Upper lobe of left lung (tissue), 4 donors: ENCODE measurements around the gene PFKP.

Source experiments
- EP300 ChIP-seq, 4 donors: sonication (generic); formaldehyde crosslinking; IDR thresholded peaks; one replicate each; pipeline ENCODE4 v1.5.1; 2017; ENCODE audit warnings: antibody characterized with exemption in 4 of 4, control low read depth in 2 of 4
- POLR2A ChIP-seq, 4 donors: fragments of 450-650 bp; IDR thresholded peaks; one replicate each; pipeline ENCODE4 v1.5.1; 2016 to 2017; ENCODE audit warnings: antibody characterized with exemption in 4 of 4, mild to moderate bottlenecking in 2 of 4
- POLR2AphosphoS5 ChIP-seq, 2 donors: sonication (generic); formaldehyde crosslinking; IDR thresholded peaks; one replicate each; pipeline ENCODE4 v1.5.1; 2017; ENCODE audit warnings: antibody characterized with exemption in 2 of 2
- TF ChIP-seq, protein P1 (sequence below), 6 experiments: fragments of 450-650 bp in 4 of 6; fragments of 200-600 bp in 2 of 6; sonication (generic) in 2 of 6; IDR thresholded peaks; one replicate each; pipeline ENCODE4 v1.5.1; 2016 to 2019; ENCODE audit warnings: antibody characterized with exemption in 6 of 6

DNA sequence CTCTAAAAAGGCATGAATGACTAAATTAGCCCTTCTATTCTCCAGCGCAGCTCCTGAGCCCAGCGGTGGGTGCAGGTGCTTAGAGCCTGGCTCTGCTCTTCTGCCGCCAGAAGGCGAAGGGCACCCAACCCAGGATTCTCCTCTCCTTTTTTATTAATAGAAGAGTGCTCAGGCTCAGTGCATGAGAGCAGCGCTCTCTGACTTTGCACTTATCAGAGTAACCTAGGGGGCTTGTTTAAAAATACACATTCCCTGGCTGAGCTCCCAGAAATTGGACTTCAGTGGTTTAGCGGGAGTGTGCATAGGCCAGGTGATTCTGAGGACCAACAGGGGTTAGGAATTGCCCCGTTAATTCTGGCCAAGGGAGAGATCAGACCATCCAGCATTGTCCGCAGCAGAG lies 1.7 kb upstream of the PFKP start:
- TF ChIP-seq, protein P1, sequence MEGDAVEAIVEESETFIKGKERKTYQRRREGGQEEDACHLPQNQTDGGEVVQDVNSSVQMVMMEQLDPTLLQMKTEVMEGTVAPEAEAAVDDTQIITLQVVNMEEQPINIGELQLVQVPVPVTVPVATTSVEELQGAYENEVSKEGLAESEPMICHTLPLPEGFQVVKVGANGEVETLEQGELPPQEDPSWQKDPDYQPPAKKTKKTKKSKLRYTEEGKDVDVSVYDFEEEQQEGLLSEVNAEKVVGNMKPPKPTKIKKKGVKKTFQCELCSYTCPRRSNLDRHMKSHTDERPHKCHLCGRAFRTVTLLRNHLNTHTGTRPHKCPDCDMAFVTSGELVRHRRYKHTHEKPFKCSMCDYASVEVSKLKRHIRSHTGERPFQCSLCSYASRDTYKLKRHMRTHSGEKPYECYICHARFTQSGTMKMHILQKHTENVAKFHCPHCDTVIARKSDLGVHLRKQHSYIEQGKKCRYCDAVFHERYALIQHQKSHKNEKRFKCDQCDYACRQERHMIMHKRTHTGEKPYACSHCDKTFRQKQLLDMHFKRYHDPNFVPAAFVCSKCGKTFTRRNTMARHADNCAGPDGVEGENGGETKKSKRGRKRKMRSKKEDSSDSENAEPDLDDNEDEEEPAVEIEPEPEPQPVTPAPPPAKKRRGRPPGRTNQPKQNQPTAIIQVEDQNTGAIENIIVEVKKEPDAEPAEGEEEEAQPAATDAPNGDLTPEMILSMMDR (IDR thresholded peaks at IDR 0.05), result no peak
- TF ChIP-seq EP300 (IDR thresholded peaks at IDR 0.05) (no peak), POLR2A (IDR thresholded peaks at IDR 0.05) (no peak), POLR2AphosphoS5 (IDR thresholded peaks at IDR 0.05) (no peak)
